DOHH2 (cell line): ENCODE measurements around the gene DPYD.

Experiments used
- H3F3A ChIP-seq: fragments of 200-600 bp; sonication (generic), shearing (Covaris generic); 2 replicates; pipeline ENCODE4 v1.6.0; 2016; ENCODE audit warnings: antibody characterized with exemption, mild to moderate bottlenecking; ENCODE audit not compliant: control insufficient read depth, insufficient read depth
- H3K27ac ChIP-seq: fragments of 200-600 bp; sonication (generic); 2 replicates; pipeline ENCODE4 v1.5.1; 2014; ENCODE audit warnings: low read depth, mild to moderate bottlenecking, low read length, moderate library complexity
- H3K27me3 ChIP-seq: fragments of 200-600 bp; sonication (generic); 2 replicates; pipeline ENCODE4 v1.6.1; 2014; ENCODE audit warnings: mild to moderate bottlenecking, low read length, mixed read lengths; ENCODE audit not compliant: control insufficient read depth
- H3K36me3 ChIP-seq: fragments of 200-600 bp; sonication (generic); 2 replicates; pipeline ENCODE4 v1.6.1; 2014; ENCODE audit warnings: mild to moderate bottlenecking, low read length, moderate library complexity, mixed read lengths; ENCODE audit not compliant: control insufficient read depth
- H3K4me1 ChIP-seq: fragments of 200-600 bp; sonication (generic); 2 replicates; pipeline ENCODE4 v1.6.1; 2014; ENCODE audit warnings: mild to moderate bottlenecking, low read length, mixed read lengths; ENCODE audit not compliant: control insufficient read depth
- H3K4me2 ChIP-seq: fragments of 200-600 bp; sonication (generic); 2 replicates; pipeline ENCODE4 v1.6.0; 2014; ENCODE audit warnings: mild to moderate bottlenecking, low read length, moderate library complexity
- H3K4me3 ChIP-seq: fragments of 200-600 bp; sonication (generic); 2 replicates; pipeline ENCODE4 v1.5.1; 2014; ENCODE audit warnings: mild to moderate bottlenecking, low read length, mixed read lengths
- H3K79me2 ChIP-seq: fragments of 200-600 bp; sonication (generic); 2 replicates; pipeline ENCODE4 v1.6.1; 2014; ENCODE audit warnings: mild to moderate bottlenecking, low read length, mixed read lengths; ENCODE audit not compliant: control insufficient read depth
- H3K9me2 ChIP-seq: fragments of 200-600 bp; sonication (generic); replicated peaks from 2 replicates; pipeline ENCODE4 v1.6.1; 2014; ENCODE audit warnings: mild to moderate bottlenecking, low read length, mixed read lengths; ENCODE audit not compliant: control insufficient read depth
- H3K9me3 ChIP-seq: fragments of 200-600 bp; sonication (generic); 2 replicates; pipeline ENCODE4 v1.6.1; 2014; ENCODE audit warnings: antibody characterized with exemption, low read length, mixed read lengths; ENCODE audit not compliant: control insufficient read depth, insufficient read depth
- H4K20me1 ChIP-seq: fragments of 200-600 bp; sonication (generic); 2 replicates; pipeline ENCODE4 v1.6.0; 2014; ENCODE audit warnings: low read depth, mild to moderate bottlenecking, antibody characterized with exemption, low read length, moderate library complexity; ENCODE audit not compliant: control insufficient read depth, insufficient read depth
- EZH2phosphoT487 ChIP-seq: fragments of 200-600 bp; sonication (generic); IDR thresholded peaks from 2 replicates; pipeline ENCODE4 v1.6.1; 2017; ENCODE audit warnings: borderline replicate concordance, mild to moderate bottlenecking, antibody characterized with exemption, low read length, moderate library complexity, mixed read lengths
- TF ChIP-seq, protein P1 (sequence below): fragments of 200-600 bp; sonication (generic); IDR thresholded peaks from one replicate; pipeline ENCODE4 v1.5.1; 2014; ENCODE audit warnings: antibody characterized with exemption, mild to moderate bottlenecking, low read depth, low read length; ENCODE audit not compliant: poor library complexity, severe bottlenecking

DPYD gene

DNA sequence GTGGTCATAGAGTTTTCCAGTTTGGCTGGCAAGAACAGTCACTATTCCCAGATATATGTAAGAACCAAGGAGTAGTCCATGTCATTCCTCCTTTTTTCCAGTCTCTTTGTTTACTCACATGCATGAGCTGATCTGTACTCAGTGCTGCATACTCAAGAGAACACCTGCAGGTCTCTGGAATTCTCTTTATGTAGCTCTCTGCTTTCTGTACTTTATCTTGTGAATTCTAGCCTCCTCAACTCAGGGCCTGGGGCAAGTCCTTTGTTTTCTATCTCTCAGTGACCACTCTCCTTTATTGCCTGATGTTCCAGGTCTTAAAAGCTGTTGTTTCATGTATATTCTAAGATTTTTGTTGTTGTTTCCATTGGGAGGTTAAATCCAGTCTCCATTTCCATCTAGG, 478.9 kb downstream of the DPYD start:
- Histone ChIP-seq H4K20me1 (no peaks in the 10 kb centered on the region), H3K4me2 (no peak overlapping the region), H3K9me2 (no peaks in the 10 kb centered on the region), H3F3A (no peaks in the 10 kb centered on the region), H3K4me1 (no peaks in the 10 kb centered on the region), H3K9me3 (no peaks in the 10 kb centered on the region), H3K27ac (no peak overlapping the region), H3K4me3 (no peak overlapping the region), H3K36me3 (no peaks in the 10 kb centered on the region), H3K79me2 (no peaks in the 10 kb centered on the region), H3K27me3 (no peaks in the 10 kb centered on the region)
- no peak for TF ChIP-seq EZH2phosphoT487
- TF ChIP-seq, protein P1, sequence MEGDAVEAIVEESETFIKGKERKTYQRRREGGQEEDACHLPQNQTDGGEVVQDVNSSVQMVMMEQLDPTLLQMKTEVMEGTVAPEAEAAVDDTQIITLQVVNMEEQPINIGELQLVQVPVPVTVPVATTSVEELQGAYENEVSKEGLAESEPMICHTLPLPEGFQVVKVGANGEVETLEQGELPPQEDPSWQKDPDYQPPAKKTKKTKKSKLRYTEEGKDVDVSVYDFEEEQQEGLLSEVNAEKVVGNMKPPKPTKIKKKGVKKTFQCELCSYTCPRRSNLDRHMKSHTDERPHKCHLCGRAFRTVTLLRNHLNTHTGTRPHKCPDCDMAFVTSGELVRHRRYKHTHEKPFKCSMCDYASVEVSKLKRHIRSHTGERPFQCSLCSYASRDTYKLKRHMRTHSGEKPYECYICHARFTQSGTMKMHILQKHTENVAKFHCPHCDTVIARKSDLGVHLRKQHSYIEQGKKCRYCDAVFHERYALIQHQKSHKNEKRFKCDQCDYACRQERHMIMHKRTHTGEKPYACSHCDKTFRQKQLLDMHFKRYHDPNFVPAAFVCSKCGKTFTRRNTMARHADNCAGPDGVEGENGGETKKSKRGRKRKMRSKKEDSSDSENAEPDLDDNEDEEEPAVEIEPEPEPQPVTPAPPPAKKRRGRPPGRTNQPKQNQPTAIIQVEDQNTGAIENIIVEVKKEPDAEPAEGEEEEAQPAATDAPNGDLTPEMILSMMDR = no peak

DNA sequence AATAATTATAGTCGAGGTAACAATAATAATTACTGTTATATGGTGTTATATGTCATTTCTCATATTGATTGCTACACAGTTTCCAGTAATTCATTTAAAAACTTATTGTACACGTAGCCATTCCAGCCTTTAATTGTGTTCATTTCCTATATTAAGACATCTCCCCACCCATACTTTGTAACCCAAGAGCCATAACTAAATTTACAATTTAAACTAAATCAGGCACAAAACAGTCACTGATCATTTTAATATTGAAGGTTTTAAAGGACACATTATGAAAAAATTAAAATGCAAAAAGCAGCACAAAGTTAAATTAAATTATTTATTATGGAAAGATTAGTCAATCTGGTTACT, 487.0 kb downstream of the DPYD start:
- no peaks in the 10 kb centered on the region for H3K9me3 ChIP-seq
- H3K9me2 ChIP-seq = no peaks in the 10 kb centered on the region
- TF ChIP-seq, protein P1 = no peak
- no peak for TF ChIP-seq EZH2phosphoT487
- H3K4me2 ChIP-seq = no peak overlapping the region
- no peaks in the 10 kb centered on the region for H3F3A ChIP-seq
- no peaks in the 10 kb centered on the region for H3K4me1 ChIP-seq
- H3K4me3 ChIP-seq = no peak overlapping the region
- no peaks in the 10 kb centered on the region for H3K36me3 ChIP-seq
- no peak overlapping the region for H3K27ac ChIP-seq
- no peaks in the 10 kb centered on the region for H3K27me3 ChIP-seq
- no peaks in the 10 kb centered on the region for H4K20me1 ChIP-seq
- H3K79me2 ChIP-seq = no peaks in the 10 kb centered on the region

DNA sequence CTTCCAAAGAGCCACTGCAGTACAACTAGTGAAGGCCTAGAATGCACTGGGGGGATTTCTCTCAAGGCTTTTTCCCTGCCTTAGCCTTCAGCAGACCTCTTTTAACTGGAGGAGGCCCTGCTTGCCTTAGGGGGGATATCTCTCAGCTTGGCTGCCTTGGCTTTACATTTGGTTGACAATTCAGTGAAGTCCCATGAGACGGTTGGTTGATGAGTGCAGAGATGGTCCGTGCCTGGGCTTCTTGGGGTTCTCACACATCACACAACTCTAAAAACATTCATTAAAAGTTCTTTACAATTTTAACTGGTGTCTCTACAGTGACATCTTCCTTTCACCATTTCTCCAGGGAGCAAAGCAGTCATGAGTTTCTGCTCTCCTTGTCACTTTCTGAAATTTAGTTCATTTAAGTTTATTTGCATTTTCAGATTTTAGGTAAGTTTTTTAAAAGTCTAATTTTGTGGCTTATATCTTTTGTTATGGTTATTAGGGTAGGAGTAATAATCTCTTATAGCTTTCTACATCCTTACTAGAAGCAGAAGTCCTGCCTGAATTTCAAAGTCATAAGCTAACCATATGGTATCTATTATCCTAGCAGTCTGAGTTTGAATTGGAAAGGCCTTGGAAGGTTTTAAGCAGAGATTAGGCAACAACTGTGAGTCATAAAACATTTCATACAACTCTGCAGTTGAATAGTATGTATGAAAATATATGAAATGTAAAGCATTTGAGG, 487.6 kb downstream of the DPYD start:
- Histone ChIP-seq H3F3A (no peaks in the 10 kb centered on the region), H3K36me3 (no peaks in the 10 kb centered on the region), H3K27me3 (no peaks in the 10 kb centered on the region), H3K27ac (no peak overlapping the region), H4K20me1 (no peaks in the 10 kb centered on the region), H3K9me3 (no peaks in the 10 kb centered on the region), H3K4me1 (peaks cover 1% of the 10 kb centered on the region), H3K79me2 (no peaks in the 10 kb centered on the region), H3K9me2 (no peaks in the 10 kb centered on the region), H3K4me3 (no peak overlapping the region), H3K4me2 (no peak overlapping the region)
- TF ChIP-seq EZH2phosphoT487 = no peak
- TF ChIP-seq, protein P1 = no peak
